ENCODE measurements around the gene SP3. TPM values are rescaled to one million over a fixed set of nuclear protein-coding genes. Genes with fewer than 3 reads are reported as not detected.

The SP3 gene
- total RNA-seq, 4 donors from 2014 or later, result 57.1 to 106 (median 86.3) TPM

GRCh38 chr2:173860566-173860965, 104.6 kb downstream of the SP3 start:
- no peak overlapping the region for H3K27ac ChIP-seq
- no peaks in the 10 kb centered on the region for H3K9me3 ChIP-seq
- no peaks in the 10 kb centered on the region for H3K36me3 ChIP-seq
- H3K4me1 ChIP-seq, result no peaks in the 10 kb centered on the region
- no peak overlapping the region for H3K4me3 ChIP-seq
- no peak for DNase-seq
- TF ChIP-seq CTCF (IDR thresholded peaks at IDR 0.05) (no peak), POLR2A (IDR thresholded peaks at IDR 0.05) (no peak)
- no peaks in the 10 kb centered on the region for H3K27me3 ChIP-seq

DNA sequence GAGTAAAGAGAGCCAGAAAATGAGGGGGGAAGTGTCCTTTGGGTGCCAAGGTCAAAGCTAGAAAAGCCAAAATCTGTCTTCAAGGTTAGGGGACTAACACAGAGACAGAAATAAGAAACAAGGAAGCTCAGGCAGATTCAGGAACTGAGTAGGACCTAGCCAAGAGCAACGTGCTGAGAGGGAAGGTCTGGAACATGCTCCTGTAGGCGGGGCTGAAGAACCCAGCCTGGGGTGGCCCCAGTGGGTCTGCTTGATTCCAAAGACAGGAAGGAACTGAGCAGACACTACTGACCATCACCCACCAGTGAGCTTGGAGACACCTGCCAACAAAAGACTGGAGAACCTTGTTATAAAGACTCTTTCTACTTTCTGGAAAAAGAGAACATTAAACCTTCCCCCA, 105.1 kb downstream of the SP3 start:
- Histone ChIP-seq H3K27ac (no peak overlapping the region), H3K9me3 (no peaks in the 10 kb centered on the region), H3K4me3 (no peak overlapping the region), H3K27me3 (no peaks in the 10 kb centered on the region), H3K4me1 (no peaks in the 10 kb centered on the region), H3K36me3 (no peaks in the 10 kb centered on the region)
- TF ChIP-seq CTCF (IDR thresholded peaks at IDR 0.05), result no peak
- no peak for DNase-seq

DNA sequence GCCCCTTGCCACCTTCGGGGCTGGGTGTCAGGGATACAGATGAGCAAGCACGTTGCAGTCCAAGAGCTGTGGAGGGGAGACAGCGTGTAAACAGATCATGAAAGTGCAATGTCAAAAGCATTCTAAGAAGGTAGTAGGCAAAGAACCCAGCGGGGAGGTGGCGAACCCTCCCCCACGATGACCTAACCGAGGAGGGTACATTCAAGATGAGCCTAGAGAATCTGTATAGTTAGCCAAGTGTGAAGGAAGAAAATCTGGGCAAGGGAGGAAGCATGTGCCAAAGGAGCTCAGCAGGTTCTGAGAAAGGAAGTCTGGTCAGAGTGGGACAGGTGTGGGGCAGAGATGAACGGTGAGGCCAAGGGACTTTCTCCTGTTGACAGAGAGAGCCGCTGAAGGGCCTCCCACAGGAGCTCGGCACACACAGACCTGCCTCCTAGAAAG, 106.9 kb downstream of the SP3 start:
- no peak for DNase-seq
- Histone ChIP-seq H3K36me3 (no peaks in the 10 kb centered on the region), H3K4me1 (no peaks in the 10 kb centered on the region), H3K9me3 (no peaks in the 10 kb centered on the region), H3K4me3 (no peak overlapping the region), H3K27ac (no peak overlapping the region), H3K27me3 (no peaks in the 10 kb centered on the region)
- TF ChIP-seq POLR2A (IDR thresholded peaks at IDR 0.05) (no peak), CTCF (IDR thresholded peaks at IDR 0.05) (no peak)
